Stimulated activated CD4-positive, alpha-beta T cell treated with anti-CD3 and anti-CD28 coated beads, Interleukin-15, amount 100 ng/mL, for 1 hour (primary cell): ENCODE data around the gene TENT5C.

Experiments
- DNase-seq, 2 donors: peaks; one replicate each; pipeline ENCODE4 v3.0.0-alpha.2; 2020; ENCODE audit warnings: low read depth in 1 of 2, low spot score in 1 of 2

Gene TENT5C

GRCh38 chr1:117612517-117613248 is 6.8 kb downstream of the TENT5C start:
- DNase-seq, result no peak

- no peak for DNase-seq
These were observed 7.6 kb downstream of the TENT5C start for GRCh38 chr1:117613249-117613968.

GRCh38 chr1:117613969-117614729 is 8.3 kb downstream of the TENT5C start:
- DNase-seq, result no peak

- DNase-seq, result no peak
These were observed 9.6 kb downstream of the TENT5C start for GRCh38 chr1:117615474-117615873.

GRCh38 chr1:117616356-117616755 is 10.5 kb downstream of the TENT5C start:
- DNase-seq, result no peak

- DNase-seq, result no peak
These were observed 11.1 kb downstream of the TENT5C start for GRCh38 chr1:117616967-117617366.

GRCh38 chr1:117618450-117619122 is 12.7 kb downstream of the TENT5C start:
- DNase-seq, result no peak

- no peak for DNase-seq
These were observed 14.6 kb downstream of the TENT5C start for GRCh38 chr1:117620440-117620839.

- DNase-seq, result no peak
These were observed 15.5 kb downstream of the TENT5C start for GRCh38 chr1:117621316-117621715.

- no peak for DNase-seq
These were observed 16.9 kb downstream of the TENT5C start for GRCh38 chr1:117622726-117623125.

- no peak for DNase-seq
These were observed 17.3 kb downstream of the TENT5C start for GRCh38 chr1:117623141-117623540.

- no peak for DNase-seq
These were observed 17.9 kb downstream of the TENT5C start for GRCh38 chr1:117623698-117624097.

GRCh38 chr1:117627546-117628130 is 21.8 kb downstream of the TENT5C start:
- no peak for DNase-seq

- DNase-seq, result no peak
These were observed 22.5 kb downstream of the TENT5C start for GRCh38 chr1:117628343-117628742.

GRCh38 chr1:117629625-117630422 is 24.0 kb downstream of the TENT5C start:
- DNase-seq, result no peak

- DNase-seq, result no peak
These were observed 24.7 kb downstream of the TENT5C start for GRCh38 chr1:117630423-117630998.

- no peak for DNase-seq
These were observed 25.7 kb downstream of the TENT5C start for GRCh38 chr1:117631359-117632160.

- no peak for DNase-seq
These were observed 26.6 kb downstream of the TENT5C start for GRCh38 chr1:117632269-117633067.
